ENCODE results near the gene ZBTB12.
"Not testable (repeated sequence)": the region's sequence is repeated elsewhere in the genome, so short reads cannot be mapped to it uniquely, and the experiment has no call there.

Gene ZBTB12

DNA sequence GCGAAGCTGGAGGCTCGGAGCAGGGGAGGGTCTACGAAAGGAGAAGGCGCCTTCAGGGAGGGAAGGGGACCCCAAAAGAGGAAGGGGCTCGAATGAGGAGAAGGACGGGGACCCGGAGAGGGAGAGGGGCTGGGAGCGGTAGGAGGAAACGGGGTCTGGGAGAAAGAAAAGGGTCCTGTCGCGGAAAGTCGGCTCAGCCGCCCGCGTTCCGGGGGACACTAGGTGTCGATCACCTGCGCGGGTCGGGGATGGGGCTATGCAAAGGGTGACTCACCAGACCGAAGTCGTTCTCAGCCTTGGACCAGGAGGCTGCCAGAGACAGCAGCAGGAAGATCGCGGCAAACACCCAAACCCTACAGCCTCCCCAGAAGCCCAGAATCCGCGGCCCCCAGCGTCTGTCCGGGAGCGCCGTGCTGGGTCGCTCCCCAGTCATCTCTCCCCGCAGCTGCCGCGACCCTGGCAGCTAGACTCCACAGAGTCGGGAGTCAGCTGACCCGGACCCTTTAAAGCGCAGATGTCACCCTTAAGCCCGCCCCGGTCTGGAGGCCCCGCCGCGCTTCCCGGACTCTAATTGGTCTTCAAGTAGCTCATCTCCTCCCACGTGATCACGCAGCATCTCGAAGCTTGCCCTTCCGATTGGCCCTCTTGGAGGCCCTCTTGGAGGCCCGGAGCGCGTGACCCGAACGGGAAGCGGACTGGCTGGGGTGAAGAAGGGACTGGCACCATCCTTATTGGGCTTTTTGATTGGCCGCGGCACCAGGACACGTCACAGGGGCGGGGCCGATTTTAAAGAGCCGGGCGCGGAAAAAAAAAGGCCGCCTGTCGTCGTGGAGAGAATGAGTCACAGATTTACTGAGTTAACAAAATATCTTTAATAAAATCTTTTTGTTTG lies 39.3 kb downstream of the ZBTB12 start, which contains the start of gene NEU1:
Gene NEU1, minus strand, starts transcription at position 478 of the 892 bp plus-strand sequence. Its CDS starts 45 bp downstream, at position 433.
- peak within 1 kb of the TSS; percentile 90 for H3K27ac ChIP-seq
- TF ChIP-seq, protein P1, sequence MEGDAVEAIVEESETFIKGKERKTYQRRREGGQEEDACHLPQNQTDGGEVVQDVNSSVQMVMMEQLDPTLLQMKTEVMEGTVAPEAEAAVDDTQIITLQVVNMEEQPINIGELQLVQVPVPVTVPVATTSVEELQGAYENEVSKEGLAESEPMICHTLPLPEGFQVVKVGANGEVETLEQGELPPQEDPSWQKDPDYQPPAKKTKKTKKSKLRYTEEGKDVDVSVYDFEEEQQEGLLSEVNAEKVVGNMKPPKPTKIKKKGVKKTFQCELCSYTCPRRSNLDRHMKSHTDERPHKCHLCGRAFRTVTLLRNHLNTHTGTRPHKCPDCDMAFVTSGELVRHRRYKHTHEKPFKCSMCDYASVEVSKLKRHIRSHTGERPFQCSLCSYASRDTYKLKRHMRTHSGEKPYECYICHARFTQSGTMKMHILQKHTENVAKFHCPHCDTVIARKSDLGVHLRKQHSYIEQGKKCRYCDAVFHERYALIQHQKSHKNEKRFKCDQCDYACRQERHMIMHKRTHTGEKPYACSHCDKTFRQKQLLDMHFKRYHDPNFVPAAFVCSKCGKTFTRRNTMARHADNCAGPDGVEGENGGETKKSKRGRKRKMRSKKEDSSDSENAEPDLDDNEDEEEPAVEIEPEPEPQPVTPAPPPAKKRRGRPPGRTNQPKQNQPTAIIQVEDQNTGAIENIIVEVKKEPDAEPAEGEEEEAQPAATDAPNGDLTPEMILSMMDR (IDR thresholded peaks at IDR 0.05) = no peak
- TF ChIP-seq ZFX (IDR thresholded peaks at IDR 0.05; ENCODE audit: borderline replicate concordance) = no peak

DNA sequence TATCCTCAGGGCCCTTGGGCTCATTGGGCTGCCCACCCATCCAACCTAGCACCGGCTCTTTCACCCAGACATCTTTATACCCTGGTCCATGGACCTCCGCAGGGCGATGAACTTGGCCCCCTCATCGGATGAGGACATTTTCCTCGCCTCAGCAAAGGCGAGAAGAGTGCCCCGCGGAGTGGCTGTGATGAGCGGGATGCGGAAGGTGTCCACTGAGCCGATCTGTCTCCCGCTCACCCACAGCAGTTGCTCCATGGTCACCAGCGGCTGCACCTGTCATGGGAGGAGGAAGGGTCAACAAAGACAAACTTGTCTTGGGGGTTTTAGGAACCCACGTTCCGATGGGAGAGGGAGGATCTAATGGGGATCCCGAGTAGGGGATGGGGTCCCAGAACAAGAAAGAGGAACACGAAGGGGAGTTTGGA lies 40.0 kb downstream of the ZBTB12 start:
- H3K27ac ChIP-seq = peak overlapping the region; percentile 90

DNA sequence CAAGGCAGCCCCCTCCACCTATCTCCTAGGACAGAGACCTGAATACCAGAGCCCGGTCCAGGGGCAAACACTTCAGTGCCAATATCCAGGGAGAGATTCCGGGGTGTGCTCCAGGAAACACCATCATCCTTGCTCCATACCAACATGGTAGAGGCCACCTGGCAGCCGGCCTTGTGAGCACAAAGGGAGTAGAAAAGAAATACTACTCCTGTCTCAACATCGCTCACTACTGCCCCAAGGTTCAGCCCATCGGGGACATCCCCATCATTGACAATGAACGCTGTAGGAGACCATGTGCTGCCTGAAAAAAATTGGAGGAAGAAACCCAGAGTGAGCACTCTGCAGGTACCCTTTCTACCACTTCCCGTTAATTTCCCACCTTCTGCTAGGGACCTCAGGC lies 40.7 kb downstream of the ZBTB12 start:
- H3K27ac ChIP-seq = no peak overlapping the region
- TF ChIP-seq ZFX (IDR thresholded peaks at IDR 0.05; ENCODE audit: borderline replicate concordance) = no peak
- TF ChIP-seq, protein P1 (IDR thresholded peaks at IDR 0.05) = no peak

More for the DNA sequence above, 40.0 kb downstream of the ZBTB12 start:
- TF ChIP-seq ZFX (IDR thresholded peaks at IDR 0.05; ENCODE audit: borderline replicate concordance) = no peak
- TF ChIP-seq, protein P1 (IDR thresholded peaks at IDR 0.05) = no peak

- H3K27ac ChIP-seq = no peak overlapping the region
- no peak for TF ChIP-seq ZFX (IDR thresholded peaks at IDR 0.05; ENCODE audit: borderline replicate concordance)
- TF ChIP-seq, protein P1 (IDR thresholded peaks at IDR 0.05) = no peak
These were observed 41.5 kb downstream of the ZBTB12 start for GRCh38 chr6:31860349-31860748.

DNA sequence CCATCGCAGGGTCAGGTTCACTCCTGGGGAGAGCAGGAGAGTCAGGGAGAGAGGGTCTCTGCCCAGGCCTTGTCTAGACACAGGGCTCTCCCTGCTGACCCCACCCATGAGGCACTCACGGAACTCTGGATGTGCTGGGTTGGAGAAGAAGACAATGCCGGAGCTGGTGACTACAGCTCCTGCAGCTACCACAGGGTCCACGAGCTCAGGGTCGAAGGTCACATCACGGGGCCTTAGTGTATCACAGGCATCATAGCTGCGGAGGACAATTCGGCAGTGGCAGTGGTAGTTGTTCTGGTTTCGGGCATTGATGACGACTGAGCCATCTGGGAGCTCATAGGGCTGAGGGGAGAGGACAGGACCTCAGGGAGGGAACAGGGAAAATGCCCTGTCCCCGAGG lies 42.0 kb downstream of the ZBTB12 start:
- TF ChIP-seq ZFX (IDR thresholded peaks at IDR 0.05; ENCODE audit: borderline replicate concordance) = no peak
- no peak overlapping the region for H3K27ac ChIP-seq

DNA sequence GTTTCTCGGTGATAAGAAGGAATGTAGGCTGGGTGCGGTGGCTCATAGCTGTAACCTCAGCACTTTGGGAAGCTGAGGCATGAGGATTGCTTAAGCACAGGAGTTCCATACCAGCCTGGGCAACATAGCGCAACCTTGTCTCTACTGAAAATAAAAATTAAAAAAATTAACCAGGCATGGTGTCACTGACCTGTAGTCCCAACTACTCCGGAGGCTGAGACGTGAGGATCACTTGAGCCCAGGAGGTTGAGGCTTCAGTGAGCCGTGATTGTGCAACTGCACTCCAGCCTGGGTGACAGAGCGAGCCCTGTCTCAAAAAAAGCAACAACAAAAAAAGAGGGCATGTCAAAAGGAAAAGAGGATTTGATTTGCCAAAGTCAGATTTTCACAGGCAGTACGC lies 43.2 kb downstream of the ZBTB12 start:
- TF ChIP-seq ZFX (IDR thresholded peaks at IDR 0.05; ENCODE audit: borderline replicate concordance) = no peak
- TF ChIP-seq, protein P1 (IDR thresholded peaks at IDR 0.05) = no peak
- no peak overlapping the region for H3K27ac ChIP-seq

GRCh38 chr6:31857774-31858173 lies 44.1 kb downstream of the ZBTB12 start:
- H3K27ac ChIP-seq = not testable (repeated sequence)

- H3K27ac ChIP-seq = not testable (repeated sequence)
These were observed 49.7 kb downstream of the ZBTB12 start for GRCh38 chr6:31851980-31852718.
